HepG2 (cell line): ENCODE results near the gene GPC3. TPM values are rescaled to one million over a fixed set of nuclear protein-coding genes. Genes with fewer than 3 reads are reported as not detected.

ENCODE experiments used
- ATAC-seq: fragments of 200-7000 bp; cut with Tn5 transposase; 3 replicates; pipeline ENCODE4 v1.9.1; 2020; ENCODE audit warnings: mild to moderate bottlenecking, moderate library complexity
- BruUV-seq: library from RNA; stranded (reverse); fragments of 400-500 nt; replicated peaks from 2 replicates; lab custom pipeline; 2021; lab: Mats Ljungman, UMichigan
- CTCF ChIA-PET: fragments of 300-600 bp; formaldehyde crosslinking; extraction: SDS; loops from one replicate; lab custom pipeline; 2021; ENCODE audit warnings: low total read pairs, inconsistent platforms, low intra/inter-chr PET ratio; lab: Yijun Ruan, JAX
- POLR2A ChIA-PET: fragments of 350-600 bp; sonication (Branson Sonifier 250); formaldehyde crosslinking; loops from one replicate; lab custom pipeline; 2020; ENCODE audit warnings: antibody characterized with exemption, inconsistent platforms; lab: Yijun Ruan, JAX
- DNase-seq: peaks from one replicate; pipeline ENCODE4 v3.0.0-alpha.2; 2015; ENCODE audit warnings: low spot score
- FAIRE-seq: peaks from 3 replicates; lab custom pipeline; 2011; peaks lifted over from hg19 to GRCh38; lab: Jason Lieb, UNC
- H2AFZ ChIP-seq: one replicate; pipeline ENCODE4 v1.6.1; 2011; ENCODE audit warnings: low read length, inconsistent platforms
- H3K27ac ChIP-seq: fragments of 300-600 bp; 3 replicates; pipeline ENCODE4 v1.8.0; 2011; ENCODE audit warnings: mixed run types, mild to moderate bottlenecking, mixed read lengths, low read length, inconsistent platforms; ENCODE audit not compliant: insufficient read depth; ENCODE audit errors: extremely low read length
- H3K27me3 ChIP-seq, 2 experiments: fragments of 200-600 bp in 1 of 2; 2 replicates in 1 of 2; 3 replicates in 1 of 2; pipeline versions ENCODE4 v1.6.0 to v1.8.0; 2011; ENCODE audit warnings: low read length in 2 of 2, mild to moderate bottlenecking in 2 of 2, moderate library complexity in 2 of 2, inconsistent platforms in 1 of 2; ENCODE audit not compliant: insufficient read depth in 2 of 2, control insufficient read depth in 1 of 2
- H3K36me3 ChIP-seq, 2 experiments: fragments of 200-600 bp in 1 of 2; replicated peaks in 1 of 2; 2 replicates in 1 of 2; 3 replicates in 1 of 2; pipeline versions ENCODE4 v1.5.1 to v1.8.0; 2011; ENCODE audit warnings: low read length in 2 of 2, inconsistent platforms in 1 of 2; ENCODE audit not compliant: insufficient read depth in 2 of 2, control insufficient read depth in 1 of 2
- H3K4me1 ChIP-seq: 2 replicates; pipeline ENCODE4 v1.5.1; 2012; ENCODE audit warnings: low read length, inconsistent platforms; ENCODE audit not compliant: insufficient read depth
- H3K4me2 ChIP-seq: 2 replicates; pipeline ENCODE4 v1.6.0; 2011; ENCODE audit warnings: low read depth, low read length, inconsistent platforms
- H3K4me3 ChIP-seq, 3 experiments: fragments of 200-600 bp in 1 of 3; sonication (generic), shearing (Covaris generic) in 1 of 3; replicated peaks in 1 of 3; 2 replicates each; pipeline ENCODE4 v1.5.1; 2011 to 2016; ENCODE audit warnings: low read length in 3 of 3, inconsistent platforms in 2 of 3, low read depth in 2 of 3, mild to moderate bottlenecking in 2 of 3, control low read depth in 1 of 3, mixed read lengths in 1 of 3; ENCODE audit not compliant: insufficient read depth in 1 of 3
- H3K79me2 ChIP-seq: one replicate; pipeline ENCODE4 v1.6.1; 2011; ENCODE audit warnings: low read length, inconsistent platforms; ENCODE audit not compliant: insufficient read depth
- H3K9ac ChIP-seq: 2 replicates; pipeline ENCODE4 v1.6.0; 2011; ENCODE audit warnings: mild to moderate bottlenecking, low read depth, low read length, inconsistent platforms; ENCODE audit not compliant: insufficient read depth
- H3K9me3 ChIP-seq: 2 replicates; pipeline ENCODE4 v1.5.1; 2012; ENCODE audit warnings: mild to moderate bottlenecking, low read length
- H4K20me1 ChIP-seq: 2 replicates; pipeline ENCODE4 v1.6.0; 2011; ENCODE audit warnings: inconsistent platforms, mild to moderate bottlenecking, low read length, moderate library complexity; ENCODE audit not compliant: insufficient read depth
- ARID3A ChIP-seq: IDR thresholded peaks from 2 replicates; pipeline ENCODE4 v1.6.1; 2012; ENCODE audit warnings: low read depth, low read length, improper control_type of control experiment
- FOSL2 ChIP-seq: sonication (generic); formaldehyde crosslinking; IDR thresholded peaks from 2 replicates; pipeline ENCODE4 v1.4.0; 2020; ENCODE audit warnings: missing genetic modification reagents
- FOXA3 ChIP-seq: IDR thresholded peaks from 2 replicates; pipeline ENCODE4 v1.6.1; 2016; ENCODE audit warnings: missing genetic modification reagents, missing compliant biosample characterization
- GABPA ChIP-seq, 2 experiments: IDR thresholded peaks; 2 replicates each; pipeline ENCODE4 v1.6.1; 2011 to 2016; ENCODE audit warnings: low read depth in 2 of 2, low read length in 1 of 2, missing biosample characterization in 1 of 2, missing genetic modification characterization in 1 of 2
- HNF4A ChIP-seq: sonication (generic); formaldehyde crosslinking; IDR thresholded peaks from 2 replicates; pipeline ENCODE4 v1.4.0; 2020; ENCODE audit warnings: missing genetic modification reagents
- HNRNPH1 ChIP-seq: fragments of 200-400 bp; formaldehyde crosslinking; optimal IDR thresholded peaks from 2 replicates; pipeline ENCODE3; 2017; ENCODE audit warnings: mild to moderate bottlenecking, low read depth, low read length
- IRX3 ChIP-seq: sonication (generic); formaldehyde crosslinking; IDR thresholded peaks from 2 replicates; pipeline ENCODE4 v1.8.1; 2023; ENCODE audit warnings: mild to moderate bottlenecking, low read depth, missing genetic modification reagents, borderline replicate concordance
- JUN ChIP-seq: sonication (generic); formaldehyde crosslinking; IDR thresholded peaks from 2 replicates; pipeline ENCODE4 v1.4.0; 2020; ENCODE audit warnings: mild to moderate bottlenecking, missing genetic modification reagents
- MBD4 ChIP-seq: IDR thresholded peaks from 2 replicates; pipeline ENCODE4 v1.6.1; 2012; ENCODE audit warnings: low read length, inconsistent platforms, borderline replicate concordance
- PHF5A ChIP-seq: IDR thresholded peaks from one replicate; pipeline ENCODE4 v1.6.1; 2018; ENCODE audit warnings: low read depth, missing genetic modification reagents; ENCODE audit not compliant: unreplicated experiment
- PITX1 ChIP-seq: sonication (generic); formaldehyde crosslinking; IDR thresholded peaks from 2 replicates; pipeline ENCODE4 v1.5.1; 2020; ENCODE audit warnings: mild to moderate bottlenecking, missing genetic modification reagents
- PLRG1 ChIP-seq: fragments of 450-650 bp; conservative IDR thresholded peaks from 2 replicates; pipeline ENCODE4 v1.6.1; 2016
- RARG ChIP-seq: sonication (generic); formaldehyde crosslinking; IDR thresholded peaks from 2 replicates; pipeline ENCODE4 v1.4.0; 2020; ENCODE audit warnings: low read depth, mild to moderate bottlenecking, missing genetic modification reagents
- SIX4 ChIP-seq: sonication (generic); formaldehyde crosslinking; IDR thresholded peaks from 2 replicates; pipeline ENCODE4 v1.4.0; 2020; ENCODE audit warnings: missing genetic modification reagents
- SOX6 ChIP-seq, 2 experiments: fragments of 450-650 bp in 1 of 2; sonication (generic) in 1 of 2; formaldehyde crosslinking in 1 of 2; IDR thresholded peaks; 2 replicates each; pipeline versions ENCODE4 v1.4.0 to v1.6.1; 2017 to 2020; ENCODE audit warnings: antibody characterized with exemption in 1 of 2, mild to moderate bottlenecking in 1 of 2, missing genetic modification reagents in 1 of 2
- SP4 ChIP-seq: sonication (generic); formaldehyde crosslinking; IDR thresholded peaks from 2 replicates; pipeline ENCODE4 v1.8.1; 2023; ENCODE audit warnings: mild to moderate bottlenecking, missing genetic modification reagents
- ZNF331 ChIP-seq: sonication (generic); formaldehyde crosslinking; IDR thresholded peaks from 2 replicates; pipeline ENCODE4 v1.4.0; 2020; ENCODE audit warnings: missing genetic modification reagents
- ZSCAN21 ChIP-seq: sonication (generic); formaldehyde crosslinking; IDR thresholded peaks from 2 replicates; pipeline ENCODE4 v1.8.0; 2022; ENCODE audit warnings: mild to moderate bottlenecking, missing genetic modification reagents, moderate library complexity, borderline replicate concordance
- WGBS: methylation state at CpG from one replicate; pipeline ENCODE4 v1.1.6; 2017; ENCODE audit warnings: low lambda C conversion rate; 5-methylcytosine and 5-hydroxymethylcytosine counted together
- in situ Hi-C: cut with HindIII; loops from 2 replicates; pipeline ENCODE4 v1.10.0; 2017; ENCODE audit warnings: low pct_unique_long_range_greater_than_20kb; ENCODE audit not compliant: extremely low pct_ligation_motif_present
- intact Hi-C: fragments of 100-400 bp; cut with micrococcal nuclease; formaldehyde crosslinking; loops from one replicate; pipeline ENCODE4 v1.10.0; 2022; ENCODE audit not compliant: unreplicated experiment
- polyA plus RNA-seq, 8 experiments: library from polyadenylated mRNA; depleted of rRNA in 3 of 8; stranded (reverse) in 7 of 8; unstranded in 1 of 8; fragments of >200 nt; fragmentation: Illumina TruSeq in 4 of 8; extraction: Trizol in 4 of 8; gene quantifications; 2 replicates each; pipeline versions ENCODE4 v1.2.1 to v1.2.3, GENCODE V29; 2011 to 2016; ENCODE audit warnings: low read depth in 4 of 8, missing spikeins in 1 of 8, mixed read lengths in 1 of 8; ENCODE audit not compliant: insufficient read depth in 1 of 8
- total RNA-seq, 5 experiments: library from RNA; depleted of rRNA; stranded (reverse); fragments of >200 nt; fragmentation: Illumina TruSeq; extraction: Trizol; gene quantifications; 2 replicates each; pipeline ENCODE4 v1.2.3, GENCODE V29; 2016; ENCODE audit warnings: low read depth in 1 of 5
- TF ChIP-seq, protein P1 (sequence below), 2 experiments: sonication (generic) in 1 of 2; formaldehyde crosslinking in 1 of 2; IDR thresholded peaks; 2 replicates each; pipeline versions ENCODE4 v1.5.1 to v1.6.1; 2011 to 2020; ENCODE audit warnings: borderline replicate concordance in 1 of 2, low read depth in 1 of 2, low read length in 1 of 2, mild to moderate bottlenecking in 1 of 2, missing genetic modification reagents in 1 of 2, moderate library complexity in 1 of 2
- TF ChIP-seq, protein P2 (sequence below): sonication (generic); formaldehyde crosslinking; IDR thresholded peaks from 2 replicates; pipeline ENCODE4 v1.5.0; 2020; ENCODE audit warnings: missing genetic modification reagents

GPC3 gene
- total and polyA plus RNA-seq, 2 of the 13 experiments (the other 11 are each of a cell fraction or from before 2014, with no cell fraction given) = 1,799 to 3,263 TPM

GRCh38 chrX:133544115-133544514, 441.3 kb downstream of the GPC3 start (continued):
- TF ChIP-seq, protein P1, sequence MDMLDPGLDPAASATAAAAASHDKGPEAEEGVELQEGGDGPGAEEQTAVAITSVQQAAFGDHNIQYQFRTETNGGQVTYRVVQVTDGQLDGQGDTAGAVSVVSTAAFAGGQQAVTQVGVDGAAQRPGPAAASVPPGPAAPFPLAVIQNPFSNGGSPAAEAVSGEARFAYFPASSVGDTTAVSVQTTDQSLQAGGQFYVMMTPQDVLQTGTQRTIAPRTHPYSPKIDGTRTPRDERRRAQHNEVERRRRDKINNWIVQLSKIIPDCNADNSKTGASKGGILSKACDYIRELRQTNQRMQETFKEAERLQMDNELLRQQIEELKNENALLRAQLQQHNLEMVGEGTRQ (IDR thresholded peaks at IDR 0.05; ENCODE audit: low read depth, low read length) = no peak
- TF ChIP-seq, protein P1 (CRISPR knock-in tag; IDR thresholded peaks at IDR 0.05; ENCODE audit: borderline replicate concordance) = no peak
- TF ChIP-seq FOXA3 (peak; percentile 35), FOSL2 (peak; percentile 85), SOX6 (IDR thresholded peaks at IDR 0.05) (no peak), SOX6 (CRISPR knock-in tag; IDR thresholded peaks at IDR 0.05) (0 out of 2 replicates have a peak, but pooled peaks have one; percentile 30), ARID3A (no peak), SP4 (CRISPR knock-in tag) (no peak), PITX1 (CRISPR knock-in tag) (no peak), ZSCAN21 (CRISPR knock-in tag) (no peak)

DNA sequence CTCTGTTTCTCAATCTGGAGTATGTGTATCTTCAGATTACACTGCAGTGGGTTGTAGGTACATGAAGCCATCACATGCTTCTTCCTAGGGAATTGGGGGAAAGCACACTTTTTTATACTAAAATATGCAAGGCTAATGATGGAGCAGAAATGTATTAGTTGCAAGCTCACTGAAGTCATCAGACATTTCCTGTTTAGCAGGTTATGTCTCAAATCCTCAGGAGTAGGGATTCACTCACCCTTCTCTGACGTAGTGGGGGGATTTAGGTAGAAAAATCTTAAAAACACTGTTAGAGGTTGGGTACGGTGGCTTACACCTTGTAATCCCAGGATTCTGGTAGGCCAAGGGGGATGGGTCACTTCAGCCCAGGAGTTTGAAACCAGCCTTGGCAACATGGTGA, 441.7 kb downstream of the GPC3 start:
- POLR2A ChIA-PET = no interaction called here
- 88% methylated on average over 2 of the region's 2 CpGs for WGBS
- H3K27ac ChIP-seq = peak overlapping the region; percentile 77

More for the DNA sequence above, 441.7 kb downstream of the GPC3 start:
- no TSS peak for BruUV-seq
- no peak for FAIRE-seq
- Histone ChIP-seq H3K4me1 (peaks cover 19% of the 10 kb centered on the region; the same call in 1 of the 2 replicates), H3K9ac (0 out of 2 replicates have a peak overlapping the region, but pooled peaks have one; percentile 29), H3K4me3 (no peak overlapping the region), H3K9me3 (no peaks in the 10 kb centered on the region), H3K4me2 (no peak overlapping the region), H3K79me2 (peaks cover 2% of the 10 kb centered on the region), H2AFZ (no peak overlapping the region), H4K20me1 (peaks cover 31% of the 10 kb centered on the region), H3K36me3 (peaks cover 3 to 33% of the 10 kb centered on the region in 2 experiments), H3K27me3 (no peaks in the 10 kb centered on the region)
- CTCF ChIA-PET = no interaction called here
- TF ChIP-seq GABPA (IDR thresholded peaks at IDR 0.05; ENCODE audit: low read depth, low read length) = no peak
- TF ChIP-seq GABPA (CRISPR knock-in tag; IDR thresholded peaks at IDR 0.05; ENCODE audit: low read depth) = no peak
- TF ChIP-seq PHF5A = no peak
- no peak for TF ChIP-seq HNF4A (CRISPR knock-in tag)
- no peak for TF ChIP-seq PLRG1
- no peak for TF ChIP-seq IRX3 (CRISPR knock-in tag)
- no peak for TF ChIP-seq ZNF331 (CRISPR knock-in tag)
- no peak for TF ChIP-seq JUN
- TF ChIP-seq HNRNPH1 = no peak
- TF ChIP-seq SIX4 (CRISPR knock-in tag) = no peak
- TF ChIP-seq, protein P2, sequence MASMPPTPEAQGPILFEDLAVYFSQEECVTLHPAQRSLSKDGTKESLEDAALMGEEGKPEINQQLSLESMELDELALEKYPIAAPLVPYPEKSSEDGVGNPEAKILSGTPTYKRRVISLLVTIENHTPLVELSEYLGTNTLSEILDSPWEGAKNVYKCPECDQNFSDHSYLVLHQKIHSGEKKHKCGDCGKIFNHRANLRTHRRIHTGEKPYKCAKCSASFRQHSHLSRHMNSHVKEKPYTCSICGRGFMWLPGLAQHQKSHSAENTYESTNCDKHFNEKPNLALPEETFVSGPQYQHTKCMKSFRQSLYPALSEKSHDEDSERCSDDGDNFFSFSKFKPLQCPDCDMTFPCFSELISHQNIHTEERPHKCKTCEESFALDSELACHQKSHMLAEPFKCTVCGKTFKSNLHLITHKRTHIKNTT (CRISPR knock-in tag) = no peak
- TF ChIP-seq MBD4 = no peak
- no peak for TF ChIP-seq RARG (CRISPR knock-in tag)
- DNase-seq = no peak
- in situ Hi-C loops (no loop called here), intact Hi-C loops (no loop called here)
- no peak for ATAC-seq
